Suprapubic skin (tissue), 4 donors: ENCODE results near the gene CELSR2. TPM values are rescaled to one million over a fixed set of nuclear protein-coding genes. Genes with fewer than 3 reads are reported as not detected.

ENCODE experiments used
- DNase-seq, 2 donors: peaks; one replicate each; pipeline ENCODE4 v3.0.0-alpha.2; 2019; ENCODE audit warnings: low spot score in 2 of 2
- H3K27ac ChIP-seq: fragments of 200-600 bp; sonication (generic); one replicate; pipeline ENCODE4 v1.5.1; 2019
- H3K27me3 ChIP-seq: fragments of 200-600 bp; sonication (generic); one replicate; pipeline ENCODE4 v1.5.1; 2019
- H3K36me3 ChIP-seq: fragments of 200-600 bp; sonication (generic); one replicate; pipeline ENCODE4 v1.5.1; 2019
- H3K4me1 ChIP-seq: fragments of 200-600 bp; sonication (generic); one replicate; pipeline ENCODE4 v1.5.1; 2019
- H3K4me3 ChIP-seq: fragments of 200-600 bp; sonication (generic); one replicate; pipeline ENCODE4 v1.5.1; 2019; ENCODE audit warnings: mild to moderate bottlenecking
- H3K9me3 ChIP-seq: fragments of 200-600 bp; sonication (generic); one replicate; pipeline ENCODE4 v1.5.1; 2019
- EP300 ChIP-seq: sonication (generic); formaldehyde crosslinking; IDR thresholded peaks from one replicate; pipeline ENCODE4 v1.6.1; 2017; ENCODE audit warnings: antibody characterized with exemption
- POLR2A ChIP-seq, 2 donors: fragments of 450-650 bp; IDR thresholded peaks; one replicate each; pipeline ENCODE4 v1.6.1; 2017; ENCODE audit warnings: antibody characterized with exemption in 2 of 2, mild to moderate bottlenecking in 2 of 2, moderate library complexity in 2 of 2
- POLR2AphosphoS5 ChIP-seq, 3 donors: sonication (generic); formaldehyde crosslinking; IDR thresholded peaks; one replicate each; pipeline ENCODE4 v1.6.1; 2017; ENCODE audit warnings: antibody characterized with exemption in 3 of 3
- WGBS: methylation state at CpG from one replicate; pipeline ENCODE4 v1.1.5; 2018; 5-methylcytosine and 5-hydroxymethylcytosine counted together
- total RNA-seq, 4 donors: library from RNA; depleted of rRNA; stranded (reverse); fragments of >200 nt; gene quantifications; one replicate each; pipeline ENCODE4 v1.1.0, GENCODE V29; 2016
- TF ChIP-seq, protein P1 (sequence below), 2 donors: fragments of 200-600 bp in 1 of 2; fragments of 450-650 bp in 1 of 2; sonication (generic) in 1 of 2; IDR thresholded peaks; one replicate each; pipeline ENCODE4 v1.5.1; 2016 to 2019; ENCODE audit warnings: antibody characterized with exemption in 2 of 2, mild to moderate bottlenecking in 1 of 2, moderate library complexity in 1 of 2

Gene CELSR2
- total RNA-seq, 4 donors from 2014 or later = 106 to 145 (median 129) TPM

GRCh38 chr1:109273570-109274288 lies 24.4 kb downstream of the CELSR2 start:
- Histone ChIP-seq H3K27me3 (no peaks in the 10 kb centered on the region), H3K36me3 (peaks cover 35% of the 10 kb centered on the region), H3K9me3 (no peaks in the 10 kb centered on the region), H3K4me1 (peaks cover 56% of the 10 kb centered on the region), H3K27ac (peak overlapping the region; percentile 86), H3K4me3 (peak overlapping the region; percentile 15)
- WGBS = 72% methylated on average over 29 of the region's 30 CpGs
- no peak for TF ChIP-seq EP300
- peak in 1 of 2 donors; percentile 65 for DNase-seq

GRCh38 chr1:109274533-109275476 lies 25.5 kb downstream of the CELSR2 start:
- Histone ChIP-seq H3K4me1 (peaks cover 56% of the 10 kb centered on the region), H3K27ac (peak overlapping the region; percentile 86), H3K27me3 (no peaks in the 10 kb centered on the region), H3K9me3 (no peaks in the 10 kb centered on the region), H3K4me3 (peak overlapping the region; percentile 19), H3K36me3 (peaks cover 25% of the 10 kb centered on the region)
- 46% methylated on average over 24 of the region's 24 CpGs for WGBS
- peak; percentile 72 to 82 for DNase-seq
- TF ChIP-seq POLR2A (IDR thresholded peaks at IDR 0.05) = no peak
- TF ChIP-seq POLR2AphosphoS5 (IDR thresholded peaks at IDR 0.05) = no peak
- TF ChIP-seq, protein P1, sequence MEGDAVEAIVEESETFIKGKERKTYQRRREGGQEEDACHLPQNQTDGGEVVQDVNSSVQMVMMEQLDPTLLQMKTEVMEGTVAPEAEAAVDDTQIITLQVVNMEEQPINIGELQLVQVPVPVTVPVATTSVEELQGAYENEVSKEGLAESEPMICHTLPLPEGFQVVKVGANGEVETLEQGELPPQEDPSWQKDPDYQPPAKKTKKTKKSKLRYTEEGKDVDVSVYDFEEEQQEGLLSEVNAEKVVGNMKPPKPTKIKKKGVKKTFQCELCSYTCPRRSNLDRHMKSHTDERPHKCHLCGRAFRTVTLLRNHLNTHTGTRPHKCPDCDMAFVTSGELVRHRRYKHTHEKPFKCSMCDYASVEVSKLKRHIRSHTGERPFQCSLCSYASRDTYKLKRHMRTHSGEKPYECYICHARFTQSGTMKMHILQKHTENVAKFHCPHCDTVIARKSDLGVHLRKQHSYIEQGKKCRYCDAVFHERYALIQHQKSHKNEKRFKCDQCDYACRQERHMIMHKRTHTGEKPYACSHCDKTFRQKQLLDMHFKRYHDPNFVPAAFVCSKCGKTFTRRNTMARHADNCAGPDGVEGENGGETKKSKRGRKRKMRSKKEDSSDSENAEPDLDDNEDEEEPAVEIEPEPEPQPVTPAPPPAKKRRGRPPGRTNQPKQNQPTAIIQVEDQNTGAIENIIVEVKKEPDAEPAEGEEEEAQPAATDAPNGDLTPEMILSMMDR (IDR thresholded peaks at IDR 0.05) = no peak

DNA sequence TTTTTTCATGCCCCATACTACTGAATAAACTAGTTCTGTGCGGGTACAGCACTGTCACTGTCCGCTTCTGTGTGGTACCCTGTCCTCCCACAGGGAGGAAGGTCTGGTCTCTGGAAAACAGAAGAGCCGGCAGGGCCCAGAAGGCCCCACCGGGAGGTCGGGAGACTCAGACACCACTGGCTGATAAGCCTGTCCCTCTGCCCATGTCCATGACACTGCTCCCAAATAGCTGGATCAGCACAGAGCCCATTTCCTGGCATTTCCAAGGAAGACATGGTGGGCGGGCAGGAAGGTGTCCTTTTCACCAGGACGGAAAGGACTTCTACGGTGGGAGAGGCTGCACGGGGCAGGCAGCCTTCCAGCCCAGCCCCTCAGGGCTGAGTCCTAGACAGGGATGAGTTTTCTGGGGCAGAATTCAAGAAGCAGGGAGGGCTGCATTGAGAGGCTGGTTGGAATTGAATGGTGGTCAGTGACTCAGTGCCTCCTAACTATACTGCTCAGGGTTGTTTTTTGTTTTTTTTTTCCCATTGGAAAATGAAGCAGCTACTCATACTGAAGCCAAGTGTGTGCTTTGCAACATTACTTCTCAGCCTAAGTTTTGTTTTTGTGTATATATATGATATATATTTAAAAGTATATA lies 26.5 kb downstream of the CELSR2 start:
- 61% methylated on average over 9 of the region's 9 CpGs for WGBS
- Histone ChIP-seq H3K9me3 (no peaks in the 10 kb centered on the region), H3K4me1 (peaks cover 56% of the 10 kb centered on the region), H3K36me3 (peaks cover 20% of the 10 kb centered on the region), H3K4me3 (no peak overlapping the region), H3K27me3 (no peaks in the 10 kb centered on the region), H3K27ac (peak overlapping the region; percentile 46)
- TF ChIP-seq POLR2A (IDR thresholded peaks at IDR 0.05) = no peak
- no peak for TF ChIP-seq EP300
- TF ChIP-seq POLR2AphosphoS5 (IDR thresholded peaks at IDR 0.05) = no peak
- TF ChIP-seq, protein P1 (IDR thresholded peaks at IDR 0.05) = no peak
- DNase-seq = peak in 1 of 2 donors; percentile 73

DNA sequence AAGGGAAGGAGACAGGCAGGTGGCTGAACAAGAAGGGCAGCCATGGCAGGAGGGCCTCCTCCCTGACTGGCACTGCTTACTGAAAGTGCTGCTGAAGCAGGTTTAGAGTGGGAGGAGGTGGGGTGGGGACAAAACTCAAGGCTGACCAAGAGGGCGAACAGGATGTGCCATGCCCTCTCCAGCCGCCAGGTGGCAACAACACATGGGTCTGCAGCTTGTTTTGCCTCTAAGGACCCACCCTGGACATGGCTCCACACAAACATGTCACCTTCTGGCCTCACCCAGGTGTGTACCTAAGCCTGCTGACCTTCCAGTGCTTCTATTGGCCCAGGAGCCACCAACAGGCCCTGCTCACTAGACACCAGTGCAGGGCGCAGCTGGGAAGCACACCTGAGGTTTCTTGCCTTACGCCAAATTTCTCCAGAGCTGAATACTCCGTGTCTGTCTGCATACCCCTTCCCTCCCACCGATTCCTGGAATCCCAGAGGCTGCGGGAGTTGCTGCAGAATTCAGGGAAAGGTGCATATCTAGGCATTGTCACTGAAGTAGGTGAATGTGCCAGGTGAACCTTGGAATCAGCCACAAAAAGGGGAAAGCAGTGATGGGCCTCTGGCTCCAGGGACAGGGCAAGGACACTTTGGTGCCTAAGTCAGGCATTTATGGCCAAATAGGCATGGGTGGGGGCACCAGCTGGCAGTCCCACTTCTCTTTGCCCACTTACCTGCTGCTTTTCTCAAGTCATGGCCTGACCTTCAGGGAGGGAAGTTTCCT lies 28.3 kb downstream of the CELSR2 start:
- TF ChIP-seq, protein P1 (IDR thresholded peaks at IDR 0.05) = peak; percentile 62 to 78
- TF ChIP-seq POLR2A (IDR thresholded peaks at IDR 0.05) = no peak
- 65% methylated on average over 7 of the region's 7 CpGs for WGBS
- peaks cover 66% of the 10 kb centered on the region for H3K4me1 ChIP-seq

GRCh38 chr1:109279615-109280278 lies 30.4 kb downstream of the CELSR2 start:
- DNase-seq = peak in 1 of 2 donors; percentile 64
- Histone ChIP-seq H3K27ac (no peak overlapping the region), H3K4me1 (peaks cover 55% of the 10 kb centered on the region), H3K9me3 (no peaks in the 10 kb centered on the region), H3K4me3 (no peak overlapping the region), H3K27me3 (no peaks in the 10 kb centered on the region), H3K36me3 (peaks cover 3% of the 10 kb centered on the region)
- 87% methylated on average over 5 of the region's 5 CpGs for WGBS
- no peak for TF ChIP-seq POLR2A (IDR thresholded peaks at IDR 0.05)
- TF ChIP-seq POLR2AphosphoS5 (IDR thresholded peaks at IDR 0.05) = no peak
- TF ChIP-seq EP300 = no peak
- TF ChIP-seq, protein P1 (IDR thresholded peaks at IDR 0.05) = no peak

More for the DNA sequence above, 28.3 kb downstream of the CELSR2 start:
- Histone ChIP-seq H3K27ac (peak overlapping the region; percentile 46), H3K27me3 (no peaks in the 10 kb centered on the region), H3K9me3 (no peaks in the 10 kb centered on the region), H3K36me3 (peaks cover 9% of the 10 kb centered on the region), H3K4me3 (no peak overlapping the region)
- DNase-seq = peak; percentile 80 to 86
